Measurements from ENCODE around the gene MBD3L2. TPM values are rescaled to one million over a fixed set of nuclear protein-coding genes. Genes with fewer than 3 reads are reported as not detected.
"Not testable (repeated sequence)": the region's sequence is repeated elsewhere in the genome, so short reads cannot be mapped to it uniquely, and the experiment has no call there.

MBD3L2 gene
- total RNA-seq, 1 donor from 2014 or later = not detected

DNA sequence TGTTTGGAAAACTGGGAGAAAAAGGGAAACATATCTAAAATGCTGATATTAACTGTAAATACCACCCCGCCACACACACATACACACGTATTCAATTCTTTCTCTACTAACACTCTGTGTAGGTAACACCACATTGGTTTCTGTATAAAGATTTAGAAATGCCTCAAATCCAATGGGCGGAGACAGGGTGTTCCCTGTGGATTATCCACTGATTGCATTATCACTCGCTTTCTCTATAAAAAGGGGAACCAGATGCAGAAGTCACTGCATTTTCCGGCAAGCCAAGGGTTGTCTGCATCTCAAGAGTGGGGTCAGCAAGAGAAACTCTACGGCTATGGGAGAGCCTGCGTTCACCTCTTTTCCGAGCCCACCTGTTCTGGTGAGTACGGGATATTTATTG is 18.8 kb upstream of the MBD3L2 start, which contains the start of gene MBD3L5:
Gene MBD3L5, plus strand, starts transcription at position 301 of the 400 bp plus-strand sequence. Its CDS starts 34 bp downstream, at position 335.
- not testable (repeated sequence) for H3K9me3 Mint-ChIP-seq (ENCODE audit: unreplicated experiment); H3K36me3 Mint-ChIP-seq (ENCODE audit: unreplicated experiment); H3K27ac Mint-ChIP-seq (ENCODE audit: unreplicated experiment); DNase-seq (ENCODE audit: extremely low spot score, unreplicated experiment); H3K27me3 Mint-ChIP-seq (ENCODE audit: unreplicated experiment); H3K4me3 Mint-ChIP-seq (ENCODE audit: unreplicated experiment); H3K4me1 Mint-ChIP-seq (ENCODE audit: unreplicated experiment)

- H3K27ac Mint-ChIP-seq (ENCODE audit: unreplicated experiment); H3K4me1 Mint-ChIP-seq (ENCODE audit: unreplicated experiment); H3K36me3 Mint-ChIP-seq (ENCODE audit: unreplicated experiment); H3K9me3 Mint-ChIP-seq (ENCODE audit: unreplicated experiment); DNase-seq (ENCODE audit: extremely low spot score, unreplicated experiment); H3K27me3 Mint-ChIP-seq (ENCODE audit: unreplicated experiment); H3K4me3 Mint-ChIP-seq (ENCODE audit: unreplicated experiment): not testable (repeated sequence)
Measured at GRCh38 chr19:7040079-7040478, 9.0 kb upstream of the MBD3L2 start, which contains the start of gene MBD3L4. Gene MBD3L4, minus strand, starts transcription at chr19:7040179. Its CDS starts 35 bp downstream, at chr19:7040144.

- not testable (repeated sequence) for H3K27me3 Mint-ChIP-seq (ENCODE audit: unreplicated experiment); H3K27ac Mint-ChIP-seq (ENCODE audit: unreplicated experiment); DNase-seq (ENCODE audit: extremely low spot score, unreplicated experiment); H3K9me3 Mint-ChIP-seq (ENCODE audit: unreplicated experiment); H3K36me3 Mint-ChIP-seq (ENCODE audit: unreplicated experiment); H3K4me3 Mint-ChIP-seq (ENCODE audit: unreplicated experiment); H3K4me1 Mint-ChIP-seq (ENCODE audit: unreplicated experiment)
Measured at GRCh38 chr19:7041563-7041962, 7.6 kb upstream of the MBD3L2 start.

DNA sequence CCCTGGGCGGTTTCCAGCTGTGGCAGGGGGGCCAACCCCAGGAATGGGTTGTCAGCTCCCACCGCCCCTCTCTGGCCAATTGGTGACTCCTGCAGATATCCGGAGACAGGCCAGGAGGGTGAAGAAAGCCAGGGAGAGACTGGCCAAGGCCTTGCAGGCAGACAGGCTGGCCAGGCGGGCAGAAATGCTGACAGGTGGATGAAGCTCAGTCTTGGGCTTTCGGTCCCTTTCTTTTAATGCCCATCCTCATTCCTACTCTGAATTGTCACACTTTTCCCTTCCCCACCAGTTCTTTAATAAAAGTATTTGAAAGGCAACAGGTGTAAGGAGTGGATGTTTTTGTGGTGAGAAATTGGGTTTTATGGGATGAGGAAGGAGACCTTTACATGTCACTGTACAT is 2.3 kb downstream of the MBD3L2 start:
- H3K9me3 Mint-ChIP-seq (ENCODE audit: unreplicated experiment); H3K4me1 Mint-ChIP-seq (ENCODE audit: unreplicated experiment); H3K27ac Mint-ChIP-seq (ENCODE audit: unreplicated experiment); H3K4me3 Mint-ChIP-seq (ENCODE audit: unreplicated experiment); H3K27me3 Mint-ChIP-seq (ENCODE audit: unreplicated experiment); H3K36me3 Mint-ChIP-seq (ENCODE audit: unreplicated experiment); DNase-seq (ENCODE audit: extremely low spot score, unreplicated experiment): not testable (repeated sequence)

GRCh38 chr19:7052896-7053295 is 3.8 kb downstream of the MBD3L2 start:
- H3K4me1 Mint-ChIP-seq (ENCODE audit: unreplicated experiment); H3K36me3 Mint-ChIP-seq (ENCODE audit: unreplicated experiment); H3K4me3 Mint-ChIP-seq (ENCODE audit: unreplicated experiment); H3K9me3 Mint-ChIP-seq (ENCODE audit: unreplicated experiment); H3K27ac Mint-ChIP-seq (ENCODE audit: unreplicated experiment); H3K27me3 Mint-ChIP-seq (ENCODE audit: unreplicated experiment); DNase-seq (ENCODE audit: extremely low spot score, unreplicated experiment): not testable (repeated sequence)

DNA sequence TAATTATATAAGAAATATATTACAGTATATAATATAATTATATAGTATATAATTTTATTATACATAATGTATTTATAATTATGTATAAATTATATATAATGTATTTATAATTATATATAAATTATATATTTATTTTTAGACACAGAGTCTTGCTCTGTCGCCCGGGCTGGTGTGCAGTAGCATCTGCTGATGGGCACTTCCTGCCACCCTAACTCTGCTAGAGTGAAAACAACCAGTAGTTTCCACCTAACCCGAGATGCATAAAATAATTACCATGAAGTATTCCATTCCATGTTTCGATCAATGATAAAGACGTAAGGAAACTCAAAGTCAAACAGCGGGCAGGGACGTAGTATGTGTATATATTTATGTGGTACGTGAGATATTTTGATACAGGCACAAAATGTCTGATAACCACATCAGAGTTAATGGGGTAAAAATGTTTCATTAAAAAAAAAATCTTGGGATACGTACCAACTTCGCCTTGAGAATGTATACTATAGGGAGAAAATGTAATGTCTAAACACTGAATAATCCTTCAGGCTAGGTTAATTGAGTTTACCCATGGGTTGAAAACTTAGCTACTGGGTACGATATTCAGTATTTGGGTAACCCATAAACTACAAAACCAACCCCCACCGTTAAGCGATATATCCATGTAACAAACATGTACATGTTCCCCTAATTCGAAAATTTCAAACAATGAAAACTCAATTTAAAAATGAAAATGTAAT is 5.7 kb downstream of the MBD3L2 start:
- DNase-seq (ENCODE audit: extremely low spot score, unreplicated experiment); H3K27ac Mint-ChIP-seq (ENCODE audit: unreplicated experiment); H3K36me3 Mint-ChIP-seq (ENCODE audit: unreplicated experiment); H3K9me3 Mint-ChIP-seq (ENCODE audit: unreplicated experiment); H3K4me3 Mint-ChIP-seq (ENCODE audit: unreplicated experiment); H3K27me3 Mint-ChIP-seq (ENCODE audit: unreplicated experiment); H3K4me1 Mint-ChIP-seq (ENCODE audit: unreplicated experiment): not testable (repeated sequence)

- H3K27me3 Mint-ChIP-seq (ENCODE audit: unreplicated experiment); H3K9me3 Mint-ChIP-seq (ENCODE audit: unreplicated experiment); H3K4me3 Mint-ChIP-seq (ENCODE audit: unreplicated experiment); H3K36me3 Mint-ChIP-seq (ENCODE audit: unreplicated experiment); H3K27ac Mint-ChIP-seq (ENCODE audit: unreplicated experiment); H3K4me1 Mint-ChIP-seq (ENCODE audit: unreplicated experiment); DNase-seq (ENCODE audit: extremely low spot score, unreplicated experiment): not testable (repeated sequence)
Measured at GRCh38 chr19:7055679-7056078, 6.6 kb downstream of the MBD3L2 start.

GRCh38 chr19:7056371-7056770 is 7.2 kb downstream of the MBD3L2 start:
- not testable (repeated sequence) for H3K4me1 Mint-ChIP-seq (ENCODE audit: unreplicated experiment); H3K4me3 Mint-ChIP-seq (ENCODE audit: unreplicated experiment); H3K27me3 Mint-ChIP-seq (ENCODE audit: unreplicated experiment); H3K36me3 Mint-ChIP-seq (ENCODE audit: unreplicated experiment); DNase-seq (ENCODE audit: extremely low spot score, unreplicated experiment); H3K9me3 Mint-ChIP-seq (ENCODE audit: unreplicated experiment); H3K27ac Mint-ChIP-seq (ENCODE audit: unreplicated experiment)

DNA sequence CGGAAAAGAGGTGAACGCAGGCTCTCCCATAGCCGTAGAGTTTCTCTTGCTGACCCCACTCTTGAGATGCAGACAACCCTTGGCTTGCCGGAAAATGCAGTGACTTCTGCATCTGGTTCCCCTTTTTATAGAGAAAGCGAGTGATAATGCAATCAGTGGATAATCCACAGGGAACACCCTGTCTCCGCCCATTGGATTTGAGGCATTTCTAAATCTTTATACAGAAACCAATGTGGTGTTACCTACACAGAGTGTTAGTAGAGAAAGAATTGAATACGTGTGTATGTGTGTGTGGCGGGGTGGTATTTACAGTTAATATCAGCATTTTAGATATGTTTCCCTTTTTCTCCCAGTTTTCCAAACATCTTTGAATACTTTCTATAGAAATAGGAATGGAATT is 9.5 kb downstream of the MBD3L2 start, which contains the start of gene MBD3L3:
Gene MBD3L3, minus strand, starts transcription at position 101 of the 400 bp plus-strand sequence. Its CDS starts 71 bp downstream, at position 30.
- not testable (repeated sequence) for DNase-seq (ENCODE audit: extremely low spot score, unreplicated experiment); H3K27me3 Mint-ChIP-seq (ENCODE audit: unreplicated experiment); H3K9me3 Mint-ChIP-seq (ENCODE audit: unreplicated experiment); H3K36me3 Mint-ChIP-seq (ENCODE audit: unreplicated experiment); H3K27ac Mint-ChIP-seq (ENCODE audit: unreplicated experiment); H3K4me1 Mint-ChIP-seq (ENCODE audit: unreplicated experiment); H3K4me3 Mint-ChIP-seq (ENCODE audit: unreplicated experiment)

GRCh38 chr19:7059977-7060376 is 10.9 kb downstream of the MBD3L2 start:
- not testable (repeated sequence) for H3K27me3 Mint-ChIP-seq (ENCODE audit: unreplicated experiment); H3K27ac Mint-ChIP-seq (ENCODE audit: unreplicated experiment); H3K4me3 Mint-ChIP-seq (ENCODE audit: unreplicated experiment); H3K36me3 Mint-ChIP-seq (ENCODE audit: unreplicated experiment); H3K9me3 Mint-ChIP-seq (ENCODE audit: unreplicated experiment); DNase-seq (ENCODE audit: extremely low spot score, unreplicated experiment); H3K4me1 Mint-ChIP-seq (ENCODE audit: unreplicated experiment)

Data from osteocyte (in vitro differentiated cells).